Sigmoid colon (tissue), 4 donors: ENCODE measurements around the gene LETM1.

Source experiments
- CTCF ChIP-seq, 4 experiments: fragments of 450-650 bp in 3 of 4; fragments of 200-600 bp in 1 of 4; IDR thresholded peaks; one replicate each; pipeline ENCODE4 v1.5.1; 2016 to 2019; ENCODE audit warnings: antibody characterized with exemption in 4 of 4, mild to moderate bottlenecking in 3 of 4, moderate library complexity in 2 of 4
- POLR2AphosphoS5 ChIP-seq, 4 donors: sonication (generic); formaldehyde crosslinking; IDR thresholded peaks; one replicate each; pipeline ENCODE4 v1.6.1; 2017; ENCODE audit warnings: antibody characterized with exemption in 4 of 4

GRCh38 chr4:1903035-1903434, 47.1 kb upstream of the LETM1 start:
- TF ChIP-seq POLR2AphosphoS5 (IDR thresholded peaks at IDR 0.05) (no peak), CTCF (IDR thresholded peaks at IDR 0.05) (no peak)
